HPDE6-E6E7 (cell line): ENCODE results near the gene CC2D1A.

ENCODE experiments used
- DNase-seq: peaks from one replicate; pipeline ENCODE4 v3.0.0; 2011; ENCODE audit warnings: missing footprints; ENCODE audit errors: extremely low spot score

CC2D1A gene

GRCh38 chr19:13905634-13906520, at the start of gene CC2D1A, which contains the start of gene BRME1:
TSS of gene CC2D1A (plus strand) at chr19:13906201. CDS start at chr19:13906442, 241 bp downstream.
TSS of gene BRME1 (minus strand) at chr19:13906117. CDS start at chr19:13904892, 1,225 bp downstream.
- peak; percentile 96 for DNase-seq

- DNase-seq, result no peak
These were observed 49.5 kb upstream of the CC2D1A start for GRCh38 chr19:13856497-13856896.

GRCh38 chr19:13859361-13859880, 46.6 kb upstream of the CC2D1A start:
- no peak for DNase-seq

- DNase-seq, result no peak
These were observed 45.2 kb upstream of the CC2D1A start for GRCh38 chr19:13860679-13861391.

GRCh38 chr19:13861392-13861713, 44.6 kb upstream of the CC2D1A start:
- DNase-seq, result no peak

GRCh38 chr19:13861714-13862531, 44.1 kb upstream of the CC2D1A start:
- peak; percentile 78 for DNase-seq

- DNase-seq, result no peak
These were observed 41.8 kb upstream of the CC2D1A start for GRCh38 chr19:13864046-13864666.

- DNase-seq, result no peak
These were observed 41.1 kb upstream of the CC2D1A start for GRCh38 chr19:13864667-13865570.

- DNase-seq, result no peak
These were observed 40.2 kb upstream of the CC2D1A start for GRCh38 chr19:13865571-13866462.

GRCh38 chr19:13866463-13867046, 39.4 kb upstream of the CC2D1A start:
- DNase-seq, result no peak

GRCh38 chr19:13868663-13869062, 37.3 kb upstream of the CC2D1A start:
- no peak for DNase-seq

- no peak for DNase-seq
These were observed 36.7 kb upstream of the CC2D1A start for GRCh38 chr19:13869281-13869680.

- DNase-seq, result no peak
These were observed 35.1 kb upstream of the CC2D1A start for GRCh38 chr19:13870873-13871272.

GRCh38 chr19:13872339-13872694, 33.7 kb upstream of the CC2D1A start:
- no peak for DNase-seq

- DNase-seq, result no peak
These were observed 33.2 kb upstream of the CC2D1A start for GRCh38 chr19:13872695-13873389.

GRCh38 chr19:13873834-13874515, 32.0 kb upstream of the CC2D1A start:
- no peak for DNase-seq

GRCh38 chr19:13875824-13876223, 30.2 kb upstream of the CC2D1A start:
- no peak for DNase-seq

GRCh38 chr19:13876834-13877233, 29.2 kb upstream of the CC2D1A start, which contains the start of gene NANOS3:
TSS of gene NANOS3 (plus strand) at chr19:13877134. CDS start at chr19:13877249, 115 bp downstream.
- no peak for DNase-seq
